ENCODE results near the gene TEX14.

DNA sequence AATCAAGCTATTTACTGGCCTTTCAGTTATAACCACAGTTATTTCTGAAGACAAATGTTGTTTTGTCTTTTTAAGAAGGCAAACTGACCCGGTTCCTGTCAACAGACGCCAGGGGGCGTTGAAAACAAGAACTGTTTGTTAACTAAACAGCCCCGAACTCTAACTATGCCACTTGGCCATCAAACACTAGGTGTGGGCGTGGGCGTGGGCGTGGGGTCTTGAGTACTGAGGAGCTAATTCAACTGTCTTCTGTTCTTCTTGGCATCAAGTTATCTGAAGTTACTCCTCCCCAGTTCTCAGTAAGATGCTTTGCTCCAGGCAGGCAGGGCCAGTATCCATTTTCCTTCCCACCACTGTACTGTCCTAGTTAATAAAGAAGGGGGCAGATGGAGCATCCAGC lies 114.1 kb downstream of the TEX14 start:
- TF ChIP-seq, protein P1, sequence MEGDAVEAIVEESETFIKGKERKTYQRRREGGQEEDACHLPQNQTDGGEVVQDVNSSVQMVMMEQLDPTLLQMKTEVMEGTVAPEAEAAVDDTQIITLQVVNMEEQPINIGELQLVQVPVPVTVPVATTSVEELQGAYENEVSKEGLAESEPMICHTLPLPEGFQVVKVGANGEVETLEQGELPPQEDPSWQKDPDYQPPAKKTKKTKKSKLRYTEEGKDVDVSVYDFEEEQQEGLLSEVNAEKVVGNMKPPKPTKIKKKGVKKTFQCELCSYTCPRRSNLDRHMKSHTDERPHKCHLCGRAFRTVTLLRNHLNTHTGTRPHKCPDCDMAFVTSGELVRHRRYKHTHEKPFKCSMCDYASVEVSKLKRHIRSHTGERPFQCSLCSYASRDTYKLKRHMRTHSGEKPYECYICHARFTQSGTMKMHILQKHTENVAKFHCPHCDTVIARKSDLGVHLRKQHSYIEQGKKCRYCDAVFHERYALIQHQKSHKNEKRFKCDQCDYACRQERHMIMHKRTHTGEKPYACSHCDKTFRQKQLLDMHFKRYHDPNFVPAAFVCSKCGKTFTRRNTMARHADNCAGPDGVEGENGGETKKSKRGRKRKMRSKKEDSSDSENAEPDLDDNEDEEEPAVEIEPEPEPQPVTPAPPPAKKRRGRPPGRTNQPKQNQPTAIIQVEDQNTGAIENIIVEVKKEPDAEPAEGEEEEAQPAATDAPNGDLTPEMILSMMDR (IDR thresholded peaks at IDR 0.05) = peak in 3 of 6 experiments; percentile 26 to 60 (median 30)
- TF ChIP-seq POLR2A (IDR thresholded peaks at IDR 0.05) = no peak
